Liver (tissue), 9 donors: ENCODE results near the gene GIPC1. TPM values are rescaled to one million over a fixed set of nuclear protein-coding genes. Genes with fewer than 3 reads are reported as not detected.

Source experiments
- DNase-seq: peaks from one replicate; pipeline ENCODE4 v3.0.0-alpha.2; 2017; ENCODE audit warnings: low spot score
- H3K27ac ChIP-seq, 2 donors: one replicate each; pipeline ENCODE4 v1.7.0; 2013; ENCODE audit warnings: inconsistent platforms in 2 of 2, low read length in 2 of 2, control low read depth in 1 of 2, low read depth in 1 of 2, mild to moderate bottlenecking in 1 of 2
- H3K27me3 ChIP-seq, 4 donors: one replicate each; pipeline versions ENCODE4 v1.6.1 to v1.7.0; 2013; ENCODE audit warnings: low read length in 3 of 4, inconsistent platforms in 1 of 4, mild to moderate bottlenecking in 1 of 4, moderate library complexity in 1 of 4; ENCODE audit not compliant: control insufficient read depth in 4 of 4, insufficient read depth in 4 of 4
- H3K36me3 ChIP-seq, 4 donors: one replicate each; pipeline versions ENCODE4 v1.6.1 to v1.7.0; 2013; ENCODE audit warnings: low read length in 3 of 4, mild to moderate bottlenecking in 3 of 4, low read depth in 1 of 4, moderate library complexity in 1 of 4; ENCODE audit not compliant: control insufficient read depth in 4 of 4, insufficient read depth in 3 of 4
- H3K4me1 ChIP-seq, 4 donors: one replicate each; pipeline versions ENCODE4 v1.6.1 to v1.7.0; 2013; ENCODE audit warnings: low read length in 3 of 4, mild to moderate bottlenecking in 3 of 4, moderate library complexity in 1 of 4; ENCODE audit not compliant: control insufficient read depth in 4 of 4, insufficient read depth in 4 of 4
- H3K4me3 ChIP-seq, 3 donors: one replicate each; pipeline versions ENCODE4 v1.6.1 to v1.7.0; 2013; ENCODE audit warnings: low read length in 3 of 3, control low read depth in 1 of 3, low read depth in 1 of 3, mild to moderate bottlenecking in 1 of 3
- H3K9ac ChIP-seq, 2 donors: one replicate each; pipeline ENCODE4 v1.7.0; 2013; ENCODE audit warnings: low read length in 2 of 2, mild to moderate bottlenecking in 2 of 2, moderate library complexity in 2 of 2, control low read depth in 1 of 2, low read depth in 1 of 2
- H3K9me3 ChIP-seq, 4 donors: one replicate each; pipeline versions ENCODE4 v1.6.1 to v1.7.0; 2013; ENCODE audit warnings: low read length in 3 of 4; ENCODE audit not compliant: control insufficient read depth in 4 of 4
- EGR1 ChIP-seq, 2 donors: IDR thresholded peaks; 2 replicates each; pipeline ENCODE4 v1.6.1; 2016 to 2018; ENCODE audit warnings: antibody characterized with exemption in 2 of 2, low read depth in 2 of 2
- FOXA1 ChIP-seq: IDR thresholded peaks from 2 replicates; pipeline ENCODE4 v1.6.1; 2016; ENCODE audit warnings: antibody characterized with exemption
- FOXA2 ChIP-seq: IDR thresholded peaks from 2 replicates; pipeline ENCODE4 v1.6.1; 2016; ENCODE audit warnings: antibody characterized with exemption
- GABPA ChIP-seq, 2 donors: IDR thresholded peaks in 1 of 2; conservative IDR thresholded peaks in 1 of 2; 2 replicates each; pipeline ENCODE4 v1.6.1; 2016; ENCODE audit warnings: antibody characterized with exemption in 2 of 2, mild to moderate bottlenecking in 1 of 2, moderate library complexity in 1 of 2
- HNF4G ChIP-seq: IDR thresholded peaks from 2 replicates; pipeline ENCODE4 v1.6.1; 2016; ENCODE audit warnings: antibody characterized with exemption
- JUND ChIP-seq, 2 donors: IDR thresholded peaks; 2 replicates each; pipeline ENCODE4 v1.6.1; 2016; ENCODE audit warnings: antibody characterized with exemption in 2 of 2
- RAD21 ChIP-seq, 2 donors: IDR thresholded peaks; 2 replicates each; pipeline ENCODE4 v1.6.1; 2016; ENCODE audit warnings: antibody characterized with exemption in 2 of 2, mild to moderate bottlenecking in 2 of 2
- RXRA ChIP-seq, 2 donors: IDR thresholded peaks; 2 replicates each; pipeline ENCODE4 v1.6.1; 2017 to 2018; ENCODE audit warnings: antibody characterized with exemption in 2 of 2, mild to moderate bottlenecking in 1 of 2
- SP1 ChIP-seq: IDR thresholded peaks from 2 replicates; pipeline ENCODE4 v1.6.1; 2018; ENCODE audit warnings: antibody characterized with exemption, mild to moderate bottlenecking
- TAF1 ChIP-seq: conservative IDR thresholded peaks from 2 replicates; pipeline ENCODE4 v1.6.1; 2016; ENCODE audit warnings: antibody characterized with exemption, mild to moderate bottlenecking
- YY1 ChIP-seq: IDR thresholded peaks from 2 replicates; pipeline ENCODE4 v1.6.1; 2016; ENCODE audit warnings: antibody characterized with exemption, mild to moderate bottlenecking
- WGBS: extraction: QIAGEN DNeasy Blood & Tissue Kit; methylation state at CpG from one replicate; pipeline ENCODE4 v1.1.7; 2013; 5-methylcytosine and 5-hydroxymethylcytosine counted together
- polyA plus RNA-seq, 2 donors: library from polyadenylated mRNA; stranded (reverse) in 1 of 2; unstranded in 1 of 2; fragments of 200-250 nt in 1 of 2; fragments of >200 nt in 1 of 2; fragmentation: Nextera tagmentation in 1 of 2; extraction: Ambion mirVana in 1 of 2; gene quantifications; one replicate each; pipeline versions ENCODE4 v1.2.1 to v1.2.3, GENCODE V29; 2013 to 2015
- total RNA-seq, 2 donors: library from RNA; depleted of rRNA; stranded (reverse); fragments of >200 nt; gene quantifications; one replicate each; pipeline ENCODE4 v1.2.3, GENCODE V29; 2014
- TF ChIP-seq, protein P1 (sequence below): fragments of 150-350 bp; IDR thresholded peaks from 2 replicates; pipeline ENCODE4 v1.5.1; 2017; ENCODE audit warnings: improper control_type of control experiment, low read depth, low read length; ENCODE audit not compliant: missing input control
- TF ChIP-seq, protein P2 (sequence below): IDR thresholded peaks from 2 replicates; pipeline ENCODE4 v1.6.1; 2016; ENCODE audit warnings: antibody characterized with exemption
- TF ChIP-seq, protein P3 (sequence below): IDR thresholded peaks from 2 replicates; pipeline ENCODE4 v1.6.1; 2016; ENCODE audit warnings: antibody characterized with exemption, mild to moderate bottlenecking
- donor health status: healthy.
- donor health status: healthy.
- donor health status: healthy.
- donor health status: healthy.
- donor health status: healthy.

The GIPC1 gene
- total and polyA plus RNA-seq, 4 donors = 18.4 to 34.5 (median 25.5) TPM

DNA sequence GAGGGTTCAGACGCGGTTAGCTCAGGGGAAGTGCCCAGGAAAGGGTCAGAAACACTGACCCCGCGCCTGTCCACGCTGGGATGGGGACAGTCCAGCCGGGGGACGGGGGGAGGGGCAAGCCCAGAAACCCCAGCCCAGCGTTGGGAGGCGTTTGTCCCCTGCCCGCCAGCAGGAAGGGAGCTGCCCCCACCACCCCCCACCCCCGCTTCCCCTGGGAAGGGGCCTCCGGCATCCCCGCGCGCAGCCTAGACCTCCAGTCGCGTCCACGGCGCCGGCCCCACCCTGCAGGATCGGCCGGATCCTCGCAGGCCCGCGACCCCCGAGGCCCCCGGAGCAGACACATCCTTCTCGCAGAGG, 277 bp downstream of the GIPC1 start (continued):
- no peak for TF ChIP-seq GABPA (IDR thresholded peaks at IDR 0.05 in 1 of 2, conservative IDR thresholded peaks at IDR 0.05 in 1 of 2)
- TF ChIP-seq EGR1 (IDR thresholded peaks at IDR 0.05; ENCODE audit: low read depth in 2 of 2) = no peak
- no peak for TF ChIP-seq FOXA1
- TF ChIP-seq FOXA2 = no peak
- TF ChIP-seq TAF1 = no peak
- no peak for TF ChIP-seq RAD21 (IDR thresholded peaks at IDR 0.05)
- TF ChIP-seq SP1 = no peak

DNA sequence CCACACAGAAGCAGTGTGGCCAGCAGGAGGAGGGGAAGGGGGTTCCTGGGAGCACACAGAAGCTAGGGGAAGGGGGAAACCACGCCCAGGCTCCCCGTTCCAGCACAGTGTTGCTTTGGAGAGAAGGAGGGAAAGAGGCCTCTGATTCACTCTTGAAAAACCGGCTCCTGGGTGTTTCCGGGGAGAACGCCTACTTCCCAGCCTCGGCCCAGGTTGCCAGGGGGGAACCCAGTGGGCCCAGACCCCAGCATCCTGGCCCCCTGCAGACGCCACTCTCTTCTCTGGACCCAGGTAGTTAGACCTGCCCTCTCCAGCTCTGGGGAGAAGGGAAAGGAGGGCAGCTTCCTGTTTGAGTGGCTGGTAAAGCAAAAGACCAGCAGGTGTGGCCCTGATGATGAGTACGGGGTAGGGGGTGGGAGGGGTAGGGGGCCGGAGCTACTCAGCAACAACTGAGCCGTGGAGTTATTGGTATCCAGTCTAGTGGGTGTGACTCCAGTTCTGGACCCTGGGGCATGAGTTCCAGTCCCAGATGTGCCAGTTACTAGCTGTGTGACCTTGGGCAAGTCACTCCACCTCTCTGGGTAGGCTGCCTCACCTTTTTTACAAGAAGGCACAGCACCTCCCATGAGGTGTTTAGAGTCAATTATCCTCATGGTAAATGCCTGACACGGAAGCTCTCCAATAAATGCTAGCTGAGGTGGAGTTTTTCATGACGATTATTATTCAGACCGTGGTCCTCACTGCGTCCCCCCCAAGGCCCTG, 836 bp downstream of the GIPC1 start:
- Histone ChIP-seq H3K4me1 (peaks cover 3 to 30% (median 21%) of the 10 kb centered on the region in 4 donors), H3K27ac (no peak overlapping the region), H3K27me3 (no peaks in the 10 kb centered on the region), H3K36me3 (peaks cover 0 to 3% (median 2%) of the 10 kb centered on the region in 4 donors), H3K9ac (peak overlapping the region in 1 of 2 donors; percentile 60), H3K4me3 (peak overlapping the region; percentile 67 to 85 (median 70)), H3K9me3 (no peaks in the 10 kb centered on the region)
- no peak for DNase-seq
- WGBS = 45% methylated on average over 14 of the region's 14 CpGs
- TF ChIP-seq HNF4G (no peak), RAD21 (IDR thresholded peaks at IDR 0.05) (no peak), SP1 (no peak), RXRA (IDR thresholded peaks at IDR 0.05) (no peak), TAF1 (no peak)
- TF ChIP-seq, protein P1, sequence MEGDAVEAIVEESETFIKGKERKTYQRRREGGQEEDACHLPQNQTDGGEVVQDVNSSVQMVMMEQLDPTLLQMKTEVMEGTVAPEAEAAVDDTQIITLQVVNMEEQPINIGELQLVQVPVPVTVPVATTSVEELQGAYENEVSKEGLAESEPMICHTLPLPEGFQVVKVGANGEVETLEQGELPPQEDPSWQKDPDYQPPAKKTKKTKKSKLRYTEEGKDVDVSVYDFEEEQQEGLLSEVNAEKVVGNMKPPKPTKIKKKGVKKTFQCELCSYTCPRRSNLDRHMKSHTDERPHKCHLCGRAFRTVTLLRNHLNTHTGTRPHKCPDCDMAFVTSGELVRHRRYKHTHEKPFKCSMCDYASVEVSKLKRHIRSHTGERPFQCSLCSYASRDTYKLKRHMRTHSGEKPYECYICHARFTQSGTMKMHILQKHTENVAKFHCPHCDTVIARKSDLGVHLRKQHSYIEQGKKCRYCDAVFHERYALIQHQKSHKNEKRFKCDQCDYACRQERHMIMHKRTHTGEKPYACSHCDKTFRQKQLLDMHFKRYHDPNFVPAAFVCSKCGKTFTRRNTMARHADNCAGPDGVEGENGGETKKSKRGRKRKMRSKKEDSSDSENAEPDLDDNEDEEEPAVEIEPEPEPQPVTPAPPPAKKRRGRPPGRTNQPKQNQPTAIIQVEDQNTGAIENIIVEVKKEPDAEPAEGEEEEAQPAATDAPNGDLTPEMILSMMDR = no peak
- TF ChIP-seq, protein P2, sequence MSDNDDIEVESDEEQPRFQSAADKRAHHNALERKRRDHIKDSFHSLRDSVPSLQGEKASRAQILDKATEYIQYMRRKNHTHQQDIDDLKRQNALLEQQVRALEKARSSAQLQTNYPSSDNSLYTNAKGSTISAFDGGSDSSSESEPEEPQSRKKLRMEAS = no peak

DNA sequence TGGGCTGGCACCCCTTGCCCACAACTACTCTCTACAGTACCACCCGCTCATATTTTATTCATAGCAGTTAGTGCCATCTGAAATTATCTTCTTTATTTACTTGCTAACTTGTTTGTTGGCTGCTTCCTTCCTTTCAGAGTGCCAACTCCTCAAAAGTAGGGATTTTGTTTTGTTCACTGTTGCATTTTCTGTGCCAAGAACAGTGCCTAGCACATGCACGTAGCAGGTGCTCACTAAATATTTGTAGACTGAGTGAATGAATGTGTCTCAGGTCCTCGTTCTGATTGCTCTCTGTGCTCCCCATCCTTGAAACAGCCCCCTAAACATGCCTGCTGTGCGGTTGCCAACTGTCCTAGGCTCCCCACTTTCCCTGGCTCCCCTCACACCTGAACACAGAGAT, 1.5 kb downstream of the GIPC1 start:
- Histone ChIP-seq H3K4me1 (peaks cover 3 to 30% (median 21%) of the 10 kb centered on the region in 4 donors), H3K9ac (no peak overlapping the region), H3K4me3 (no peak overlapping the region), H3K27me3 (no peaks in the 10 kb centered on the region), H3K27ac (no peak overlapping the region), H3K36me3 (peaks cover 0 to 3% (median 2%) of the 10 kb centered on the region in 4 donors), H3K9me3 (no peaks in the 10 kb centered on the region)
- DNase-seq = no peak
- 75% methylated on average over 4 of the region's 4 CpGs for WGBS
- TF ChIP-seq, protein P3, sequence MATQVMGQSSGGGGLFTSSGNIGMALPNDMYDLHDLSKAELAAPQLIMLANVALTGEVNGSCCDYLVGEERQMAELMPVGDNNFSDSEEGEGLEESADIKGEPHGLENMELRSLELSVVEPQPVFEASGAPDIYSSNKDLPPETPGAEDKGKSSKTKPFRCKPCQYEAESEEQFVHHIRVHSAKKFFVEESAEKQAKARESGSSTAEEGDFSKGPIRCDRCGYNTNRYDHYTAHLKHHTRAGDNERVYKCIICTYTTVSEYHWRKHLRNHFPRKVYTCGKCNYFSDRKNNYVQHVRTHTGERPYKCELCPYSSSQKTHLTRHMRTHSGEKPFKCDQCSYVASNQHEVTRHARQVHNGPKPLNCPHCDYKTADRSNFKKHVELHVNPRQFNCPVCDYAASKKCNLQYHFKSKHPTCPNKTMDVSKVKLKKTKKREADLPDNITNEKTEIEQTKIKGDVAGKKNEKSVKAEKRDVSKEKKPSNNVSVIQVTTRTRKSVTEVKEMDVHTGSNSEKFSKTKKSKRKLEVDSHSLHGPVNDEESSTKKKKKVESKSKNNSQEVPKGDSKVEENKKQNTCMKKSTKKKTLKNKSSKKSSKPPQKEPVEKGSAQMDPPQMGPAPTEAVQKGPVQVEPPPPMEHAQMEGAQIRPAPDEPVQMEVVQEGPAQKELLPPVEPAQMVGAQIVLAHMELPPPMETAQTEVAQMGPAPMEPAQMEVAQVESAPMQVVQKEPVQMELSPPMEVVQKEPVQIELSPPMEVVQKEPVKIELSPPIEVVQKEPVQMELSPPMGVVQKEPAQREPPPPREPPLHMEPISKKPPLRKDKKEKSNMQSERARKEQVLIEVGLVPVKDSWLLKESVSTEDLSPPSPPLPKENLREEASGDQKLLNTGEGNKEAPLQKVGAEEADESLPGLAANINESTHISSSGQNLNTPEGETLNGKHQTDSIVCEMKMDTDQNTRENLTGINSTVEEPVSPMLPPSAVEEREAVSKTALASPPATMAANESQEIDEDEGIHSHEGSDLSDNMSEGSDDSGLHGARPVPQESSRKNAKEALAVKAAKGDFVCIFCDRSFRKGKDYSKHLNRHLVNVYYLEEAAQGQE = no peak
- TF ChIP-seq, protein P2 = no peak
- no peak for TF ChIP-seq YY1
- TF ChIP-seq JUND (IDR thresholded peaks at IDR 0.05) = no peak
- TF ChIP-seq EGR1 (IDR thresholded peaks at IDR 0.05; ENCODE audit: low read depth in 2 of 2) = no peak
- TF ChIP-seq FOXA1 = no peak
- no peak for TF ChIP-seq GABPA (IDR thresholded peaks at IDR 0.05 in 1 of 2, conservative IDR thresholded peaks at IDR 0.05 in 1 of 2)
- TF ChIP-seq SP1 = no peak
